ENCODE data around the gene DLK2.
"Not testable (repeated sequence)": the region's sequence is repeated elsewhere in the genome, so short reads cannot be mapped to it uniquely, and the experiment has no call there.

Gene DLK2

DNA sequence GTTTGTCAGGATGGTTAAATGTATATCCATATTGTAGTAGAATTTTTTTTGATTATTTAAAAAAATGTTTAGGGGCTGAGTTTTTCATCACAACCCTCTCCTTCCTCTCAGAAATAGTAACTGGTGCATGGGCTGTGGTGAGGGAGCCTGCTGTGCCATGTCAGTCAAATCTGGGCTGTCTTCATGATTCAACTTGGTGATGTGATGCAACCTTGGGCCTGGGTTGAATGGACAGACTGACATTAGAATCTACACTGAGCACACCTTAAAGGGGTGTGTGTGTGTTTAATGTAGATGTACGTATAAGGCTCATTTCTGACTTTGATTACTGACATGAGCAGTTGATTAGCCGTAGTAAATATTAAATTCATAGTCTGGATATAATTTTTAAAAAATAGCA is 25.7 kb upstream of the DLK2 start:
- DNase-seq: no peak

DNA sequence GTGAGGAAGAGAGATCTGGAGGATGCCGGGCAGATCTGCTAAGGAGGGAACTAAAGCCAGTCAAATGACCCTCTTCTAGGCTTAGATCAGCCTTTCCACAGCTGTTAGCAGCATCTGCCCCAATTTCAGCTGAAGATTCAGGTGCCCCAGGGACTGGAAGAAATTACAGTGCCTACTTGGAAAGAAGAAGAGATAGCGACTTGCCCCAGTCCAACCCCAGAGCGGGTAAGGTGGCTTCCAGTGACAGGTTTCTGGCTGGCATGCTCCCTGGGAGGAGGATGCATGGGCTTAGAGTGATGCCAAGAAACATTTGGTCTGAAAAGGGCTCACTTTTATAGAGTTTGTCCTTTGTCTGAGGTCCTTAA is 22.6 kb upstream of the DLK2 start:
- no peak for DNase-seq

DNA sequence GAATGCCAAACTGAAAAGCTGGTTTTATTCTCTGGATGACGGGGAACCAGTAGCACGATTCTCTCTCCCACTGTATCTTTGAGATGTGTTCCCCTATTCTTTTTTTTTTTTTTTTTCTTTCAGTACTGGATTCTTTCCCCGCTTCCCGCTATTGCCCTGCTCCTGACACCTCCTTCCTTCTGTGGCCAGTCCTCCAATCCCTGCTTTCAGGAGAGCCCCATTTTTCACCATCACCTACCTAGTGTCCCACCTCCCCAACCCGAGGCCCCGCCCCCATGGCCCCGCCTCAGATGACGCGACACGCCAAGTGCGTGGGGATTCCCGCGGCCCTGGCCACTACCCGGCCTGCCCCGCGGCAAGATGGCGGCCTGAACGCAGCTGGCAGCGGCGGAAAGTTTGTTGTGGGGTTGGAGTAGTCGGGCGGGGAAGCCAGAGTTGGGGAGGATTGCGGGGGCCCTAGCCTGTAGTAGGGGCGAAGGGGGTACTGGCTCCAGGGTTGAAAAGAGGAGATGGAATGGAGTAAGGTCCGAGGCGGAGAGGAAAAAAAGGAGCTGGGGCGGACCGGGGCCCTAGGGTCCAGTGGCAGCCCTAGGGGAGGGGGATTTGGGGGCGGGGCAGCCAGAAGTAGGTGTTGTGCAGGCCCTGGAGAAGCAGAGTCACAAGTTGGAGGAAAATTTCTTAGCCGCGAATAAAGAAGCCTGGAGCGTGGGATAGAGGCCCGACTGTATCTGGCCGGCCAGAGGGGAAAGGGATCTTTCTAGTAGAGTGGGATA is 22.1 kb upstream of the DLK2 start, which contains the start of gene TJAP1:
TSS of gene TJAP1 (plus strand) at position 336 of the 773 bp plus-strand sequence. CDS start 21,432 bp downstream, outside the sequence.
- DNase-seq: peak; percentile 92

DNA sequence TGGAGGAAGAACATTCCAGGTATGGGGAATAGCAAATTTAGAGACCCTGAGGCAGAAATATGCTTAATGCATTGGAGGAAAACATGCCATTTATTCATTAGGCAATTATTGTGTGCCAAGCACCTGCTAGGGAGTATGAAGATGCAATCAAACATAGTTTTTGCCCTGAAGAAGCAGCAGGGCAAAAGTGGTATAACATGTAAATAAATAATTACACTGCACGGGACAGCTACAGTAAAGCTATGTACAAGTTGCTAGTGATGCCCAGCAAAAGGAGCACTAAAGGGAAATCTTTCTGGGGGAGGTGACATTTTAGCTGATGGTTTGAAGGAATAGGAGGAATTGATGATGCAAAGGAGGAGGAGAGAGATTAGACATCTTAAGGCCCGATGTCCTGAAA is 21.4 kb upstream of the DLK2 start:
- DNase-seq: no peak

DNA sequence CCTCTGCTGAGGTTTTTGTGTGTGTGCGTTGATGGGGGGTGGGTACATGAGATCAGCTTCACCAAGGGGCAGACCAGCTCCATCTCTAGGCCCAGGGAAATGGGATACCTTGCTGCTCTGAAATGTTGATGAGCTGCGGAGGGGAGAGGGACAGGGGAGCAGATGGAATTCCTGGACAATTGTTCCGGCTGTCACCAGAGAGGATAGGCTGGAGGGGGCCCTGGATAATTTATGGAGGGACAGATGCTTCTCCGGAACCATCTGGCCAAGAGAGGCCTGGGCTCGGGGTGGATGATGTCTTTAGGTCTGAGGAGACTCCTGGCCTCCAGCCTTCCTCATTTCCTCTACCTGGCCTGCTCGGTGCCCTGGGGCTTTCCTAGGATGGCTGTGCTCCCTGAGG is 20.2 kb upstream of the DLK2 start:
- DNase-seq: no peak

DNA sequence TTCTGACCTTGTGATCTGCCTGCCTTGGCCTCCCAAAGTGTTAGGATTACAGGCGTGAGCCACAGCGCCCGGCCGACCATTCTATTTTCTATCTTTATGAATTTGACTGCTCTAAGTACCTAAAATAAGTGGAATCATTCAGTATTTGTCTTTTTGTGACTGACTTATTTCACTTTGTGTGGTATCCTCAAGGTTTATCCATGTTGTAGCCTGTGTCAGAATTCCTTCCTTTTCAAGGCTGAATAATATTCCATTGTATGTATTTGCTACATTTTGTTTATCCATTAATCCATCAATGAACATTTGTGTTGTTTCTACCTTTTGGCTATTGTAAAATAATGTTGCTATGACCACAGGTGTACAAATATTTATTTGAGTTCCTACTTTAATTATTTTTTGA is 17.2 kb upstream of the DLK2 start:
- DNase-seq: no peak

DNA sequence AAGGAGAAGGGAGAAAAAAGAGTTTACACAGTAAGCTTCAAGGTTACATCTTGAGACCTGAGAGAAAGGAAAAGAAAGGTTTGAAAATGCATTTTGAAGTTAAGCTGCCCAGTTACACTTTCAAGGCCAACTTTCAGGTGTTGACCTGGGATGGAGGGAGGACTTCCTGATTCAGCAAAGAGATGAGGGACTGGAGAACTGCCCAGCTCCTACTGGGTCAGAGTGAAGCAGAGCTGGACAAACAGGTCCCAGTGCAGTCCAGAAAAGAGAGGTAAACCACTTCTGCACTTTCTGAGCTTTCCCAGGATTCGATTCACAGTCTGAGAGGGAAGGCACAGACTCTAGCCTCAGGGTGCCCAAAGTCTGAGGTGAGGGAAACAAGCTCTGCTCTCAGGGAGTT is 16.1 kb upstream of the DLK2 start:
- DNase-seq: no peak

DNA sequence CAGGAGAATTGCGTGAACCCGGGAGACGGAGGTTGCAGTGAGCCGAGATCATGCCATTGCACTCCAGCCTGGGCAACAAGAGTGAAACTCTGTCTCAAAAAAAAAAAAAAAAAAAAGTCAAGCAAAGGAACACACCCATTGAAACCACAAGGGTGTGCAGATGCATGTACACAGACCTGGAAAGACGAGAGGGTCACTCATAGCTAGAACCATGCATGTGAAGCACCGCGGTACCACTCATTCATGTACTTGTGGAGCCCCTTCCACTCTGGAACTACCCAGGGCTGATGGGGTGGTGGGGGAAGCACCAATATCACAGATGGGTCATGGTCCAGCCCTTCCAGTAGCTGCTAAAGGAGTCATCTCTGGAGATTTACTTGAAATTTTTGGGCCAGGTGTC is 14.6 kb upstream of the DLK2 start:
- no peak for DNase-seq

DNA sequence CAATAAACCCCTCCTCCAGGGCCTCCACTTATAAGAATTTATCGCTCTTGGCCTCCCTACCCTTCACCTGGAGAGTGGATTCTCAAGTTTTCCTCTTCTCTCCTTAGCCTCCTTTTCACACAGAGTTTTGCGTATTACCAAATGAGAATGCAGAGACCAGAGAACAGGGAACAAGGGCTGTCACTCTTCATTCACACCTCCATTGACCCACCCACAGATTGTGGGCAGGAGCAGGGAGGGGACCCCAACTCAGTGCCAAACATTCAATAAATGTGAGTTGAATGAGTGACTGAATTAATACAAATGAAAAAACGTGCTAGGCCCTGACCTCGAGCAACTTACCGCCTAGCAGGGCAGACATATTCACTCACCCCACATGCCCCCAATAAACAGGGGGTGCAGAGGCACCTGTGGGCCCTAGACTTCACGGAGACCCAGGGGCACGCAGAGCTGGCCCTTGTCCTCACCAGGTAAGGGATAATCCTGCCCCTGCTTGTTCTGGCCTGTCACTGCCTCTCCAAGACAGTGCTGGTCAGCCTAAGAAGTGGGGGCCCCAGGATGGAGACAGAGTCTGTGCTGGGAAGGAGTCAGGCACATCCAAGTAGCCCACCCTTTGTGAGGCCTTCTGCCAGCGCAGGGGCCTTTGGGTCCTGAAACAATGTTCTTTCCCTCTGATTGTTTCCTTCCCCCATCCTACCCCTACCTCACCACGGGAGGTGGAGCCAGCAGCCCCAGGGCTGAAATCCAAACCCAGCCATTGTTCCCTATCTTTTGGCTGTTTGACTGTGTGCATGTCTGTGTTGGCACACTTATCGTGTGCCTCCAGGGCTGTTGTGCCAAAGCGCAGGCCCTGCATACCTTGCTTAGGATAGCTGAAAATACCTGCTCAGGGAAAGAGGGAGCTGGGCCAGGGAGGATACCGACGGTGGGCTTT is 13.7 kb upstream of the DLK2 start:
- no peak for DNase-seq

DNA sequence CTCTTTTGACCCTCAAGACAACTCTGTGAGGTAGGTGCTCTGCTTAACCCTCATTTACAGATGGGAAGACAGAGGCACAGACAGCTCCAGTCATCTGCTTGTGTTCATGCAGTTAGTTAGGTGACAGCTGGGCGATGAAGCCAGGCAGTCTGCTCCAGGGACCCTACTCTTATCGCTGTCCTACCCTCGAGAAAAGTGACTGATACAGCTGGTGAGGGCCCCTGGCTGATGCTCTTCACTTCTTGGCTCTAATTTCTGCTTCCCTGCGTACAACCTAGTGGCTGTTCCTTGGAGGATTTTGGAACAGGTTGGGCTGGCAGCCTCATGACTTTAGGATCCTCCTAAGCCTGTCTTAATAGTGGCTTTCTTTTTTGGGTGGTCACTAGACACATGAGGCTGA is 12.9 kb upstream of the DLK2 start:
- no peak for DNase-seq

DNA sequence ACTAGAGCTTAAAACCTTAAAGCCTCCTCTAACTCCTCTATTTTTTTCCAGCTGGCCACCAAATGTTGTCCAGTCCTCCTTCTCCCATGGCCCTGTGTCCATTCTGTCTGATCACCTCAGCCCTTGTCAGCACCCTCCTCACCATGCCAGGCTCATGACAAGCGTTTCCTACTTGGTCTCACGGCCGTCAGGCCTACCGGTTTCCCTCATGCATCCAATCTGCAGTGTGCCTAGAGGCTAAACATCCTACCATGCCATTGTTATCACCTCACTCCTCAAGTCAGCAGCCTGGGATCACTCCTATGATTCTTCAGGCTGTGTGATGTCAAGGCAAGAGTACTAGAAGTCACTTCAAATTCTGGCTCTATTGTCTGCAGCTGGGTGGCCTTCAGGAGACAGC is 12.4 kb upstream of the DLK2 start:
- DNase-seq: no peak

DNA sequence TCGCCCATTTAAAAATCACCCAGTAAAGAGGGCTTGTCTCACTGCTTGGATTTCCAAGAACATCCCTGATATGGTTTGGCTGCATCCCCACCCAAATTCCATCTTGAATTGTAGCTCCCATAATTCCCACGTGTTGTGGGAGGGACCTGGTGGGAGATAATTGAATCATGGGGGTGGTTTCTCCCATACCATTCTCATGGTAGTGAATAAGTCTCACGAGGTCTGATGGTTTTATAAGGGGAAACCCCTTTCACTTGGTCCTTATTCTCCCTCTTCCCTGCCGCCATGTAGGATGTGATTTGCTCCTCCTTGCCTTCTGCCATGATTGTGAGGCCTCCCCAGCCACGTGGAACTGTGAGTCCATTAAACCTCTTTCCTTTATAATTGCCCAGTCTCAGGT is 11.9 kb upstream of the DLK2 start:
- not testable (repeated sequence) for DNase-seq

DNA sequence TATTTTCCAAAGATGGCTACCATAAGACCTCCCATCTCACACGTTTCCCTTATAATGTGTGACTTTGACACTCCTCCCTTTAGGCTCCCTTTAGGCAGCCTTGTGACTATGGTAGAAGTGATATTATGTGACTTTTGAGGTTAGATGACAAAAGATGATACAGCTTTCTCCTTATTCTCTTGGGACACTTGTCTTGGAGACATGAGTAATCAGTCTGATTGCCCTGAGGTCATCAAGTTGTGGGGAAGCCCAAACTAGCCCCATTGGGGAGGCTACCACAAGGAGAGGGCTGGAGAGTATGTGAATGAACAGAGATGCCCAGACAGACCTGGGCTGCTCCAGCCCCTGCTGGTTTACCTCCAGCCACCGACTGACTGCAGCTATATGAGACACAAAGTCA is 10.6 kb upstream of the DLK2 start:
- no peak for DNase-seq

DNA sequence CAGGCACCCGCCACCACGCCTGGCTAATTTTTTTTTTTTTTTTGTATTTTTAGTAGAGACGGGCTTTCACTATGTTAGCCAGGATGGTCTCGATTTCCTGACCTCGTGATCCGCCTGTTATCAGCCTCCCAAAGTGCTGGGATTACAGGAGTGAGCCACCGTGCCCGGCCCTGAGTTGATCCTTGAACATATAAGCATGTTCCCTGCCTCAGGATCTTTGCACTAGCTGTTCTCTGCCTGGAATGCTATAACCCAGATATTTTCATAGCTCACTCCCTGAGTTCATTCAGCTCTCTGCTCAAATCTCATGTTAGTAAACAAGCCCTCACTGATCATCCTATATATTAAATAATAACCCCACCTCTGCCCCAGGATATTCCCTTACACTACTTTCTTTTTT is 9.0 kb upstream of the DLK2 start:
- DNase-seq: no peak

DNA sequence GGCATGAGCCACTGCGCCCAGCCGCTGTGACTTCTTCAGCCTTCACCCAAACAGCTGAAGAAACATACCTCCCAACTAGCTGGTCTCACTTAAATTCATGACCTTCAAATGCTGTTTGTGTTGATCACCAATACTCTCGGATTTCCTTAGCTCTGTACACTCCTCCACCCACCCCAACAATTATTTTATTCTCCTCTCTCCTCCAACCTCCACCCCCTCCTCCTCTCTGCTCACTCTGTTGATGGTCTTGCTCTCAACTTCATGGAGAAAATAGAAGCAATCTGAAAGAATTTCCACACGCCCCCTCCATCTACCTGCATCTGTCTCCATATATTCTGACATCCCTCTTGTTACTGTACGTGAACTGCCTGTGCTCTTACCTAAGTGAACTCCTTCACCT is 6.6 kb upstream of the DLK2 start:
- no peak for DNase-seq

DNA sequence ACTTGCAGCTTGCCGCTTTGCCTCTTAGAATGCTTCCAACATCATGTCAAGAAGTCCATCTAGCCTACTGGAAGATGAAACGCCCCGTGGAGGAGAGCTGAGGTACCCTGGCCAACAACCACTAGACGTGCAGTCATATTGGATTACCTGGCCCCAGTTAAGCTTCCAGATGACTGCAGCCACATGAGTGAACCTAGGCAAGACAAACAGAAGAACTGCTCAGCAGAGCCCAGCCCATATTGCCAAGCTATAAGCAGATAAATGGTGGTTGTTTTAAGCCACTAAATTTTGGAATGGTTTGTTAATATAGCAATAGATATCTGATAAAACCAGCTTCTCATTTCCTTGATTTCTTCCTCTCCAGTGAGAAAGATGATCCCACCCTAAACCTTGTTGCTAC is 4.7 kb upstream of the DLK2 start:
- DNase-seq: no peak

DNA sequence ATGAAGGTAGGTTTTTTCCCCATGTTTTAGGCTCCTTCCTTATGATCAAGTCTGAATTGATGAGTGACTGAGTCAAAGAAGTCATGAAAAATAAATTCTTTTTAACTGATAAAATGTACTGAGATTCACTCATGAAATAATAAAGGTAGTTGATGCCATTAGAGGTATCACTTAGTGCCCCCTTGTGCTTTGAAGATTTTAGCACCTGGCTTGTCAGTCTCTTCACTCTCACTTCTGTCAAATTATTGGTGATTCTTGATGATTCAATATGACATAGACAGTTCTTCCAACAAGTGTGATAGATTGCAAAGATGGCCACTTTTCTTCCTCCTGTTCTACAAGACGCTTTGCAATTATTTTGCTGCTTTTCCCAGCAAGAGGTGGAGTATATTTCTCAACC is 4.2 kb upstream of the DLK2 start:
- DNase-seq: no peak

DNA sequence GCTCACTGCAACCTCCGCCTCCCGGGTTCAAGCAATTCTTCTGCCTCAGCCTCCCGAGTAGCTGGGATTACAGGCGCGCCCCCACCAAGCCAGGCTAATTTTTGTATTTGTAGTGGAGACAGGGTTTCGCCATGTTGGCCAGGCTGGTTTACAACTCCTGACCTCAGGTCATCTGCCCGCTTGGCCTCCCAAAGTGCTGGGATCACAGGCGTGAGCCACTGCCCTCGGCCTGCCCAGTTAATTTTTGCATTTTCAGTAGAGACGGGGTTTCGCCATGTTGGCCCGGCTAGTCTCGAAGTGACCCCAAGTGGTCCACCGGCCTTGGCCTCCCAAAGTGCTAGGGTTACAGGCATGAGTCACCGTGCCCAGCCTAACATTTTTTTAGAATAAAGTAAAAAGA is 2.8 kb upstream of the DLK2 start:
- not testable (repeated sequence) for DNase-seq

DNA sequence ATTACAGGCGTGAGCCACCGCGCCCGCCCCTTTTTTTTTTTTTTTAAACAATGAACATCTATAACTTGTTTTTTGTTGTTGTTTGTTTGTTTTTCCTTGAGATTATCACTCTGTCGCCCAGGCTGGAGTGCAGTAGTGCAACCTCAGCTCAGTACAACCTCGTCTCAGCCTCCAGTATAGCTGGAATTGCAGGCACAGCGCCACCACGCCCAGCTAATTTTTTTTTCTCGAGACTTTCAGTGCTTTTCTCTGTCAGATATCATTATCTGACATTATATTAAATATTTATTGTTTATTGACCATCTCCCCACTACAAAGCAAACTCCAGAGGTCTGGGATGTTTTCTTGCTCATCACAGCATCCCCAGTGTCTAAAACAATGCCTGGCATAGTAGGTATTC is 2.3 kb upstream of the DLK2 start:
- DNase-seq: no peak

DNA sequence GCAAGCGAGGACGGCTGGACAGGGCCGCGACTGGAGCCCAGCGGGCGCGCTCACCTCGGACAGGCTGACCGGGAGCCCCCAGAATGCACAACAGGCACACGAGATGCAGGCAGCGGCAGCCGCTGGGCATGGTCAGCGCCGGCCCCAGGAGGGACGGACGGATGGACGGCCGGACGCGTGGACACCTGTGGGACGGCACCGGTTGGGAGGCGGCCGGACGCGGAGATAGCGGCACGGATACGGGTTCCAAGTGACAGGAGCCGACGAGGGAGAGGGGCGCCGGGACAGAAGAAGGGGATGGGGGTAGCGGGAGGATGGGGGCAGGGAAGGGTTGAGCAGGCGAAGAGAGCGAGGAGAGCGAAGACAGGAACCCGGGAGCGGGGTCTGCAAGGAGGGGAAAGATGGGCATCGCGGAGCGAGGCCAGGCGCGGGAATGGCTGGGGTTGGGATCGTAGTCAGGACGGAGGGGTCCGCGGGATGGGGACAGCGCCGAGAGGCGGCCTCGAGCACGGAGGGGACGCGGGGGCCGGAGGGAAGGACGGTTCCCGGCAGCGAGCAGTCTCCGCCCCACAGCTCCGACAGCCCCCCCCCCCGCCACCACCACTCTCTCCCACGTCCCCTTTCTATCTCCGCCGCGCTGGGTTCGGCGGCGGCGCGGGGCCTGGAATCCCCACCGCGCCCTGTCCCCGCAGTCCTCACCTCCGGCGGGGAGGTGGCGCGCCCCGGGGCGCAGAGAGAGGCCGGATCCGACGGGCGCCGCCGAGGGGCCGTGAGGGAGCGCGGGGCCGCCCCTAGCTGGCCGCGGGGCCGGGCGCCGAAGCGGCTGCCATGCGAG is 435 bp downstream of the DLK2 start:
- DNase-seq: peak; percentile 27

DNA sequence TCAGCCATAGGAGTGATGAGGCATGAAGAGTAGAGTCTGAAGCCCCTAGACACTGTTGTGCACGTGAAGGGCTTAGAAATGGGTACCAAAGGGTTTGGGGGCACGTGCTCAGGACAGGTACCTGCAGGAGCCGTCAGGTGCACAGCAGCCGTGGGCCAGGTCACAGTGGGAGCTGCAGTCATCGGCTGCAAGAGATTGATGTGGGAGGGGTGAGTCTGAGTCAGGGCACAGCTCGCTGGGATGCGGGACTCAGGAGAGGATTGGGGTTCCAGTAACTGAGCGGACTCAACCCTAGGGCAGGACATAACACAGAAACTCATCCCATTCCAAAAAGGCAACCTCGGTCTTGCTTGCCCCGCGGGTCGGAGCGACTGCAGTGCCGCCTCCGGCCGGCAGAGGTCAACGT is 1.1 kb downstream of the DLK2 start:
- no peak for DNase-seq

DNA sequence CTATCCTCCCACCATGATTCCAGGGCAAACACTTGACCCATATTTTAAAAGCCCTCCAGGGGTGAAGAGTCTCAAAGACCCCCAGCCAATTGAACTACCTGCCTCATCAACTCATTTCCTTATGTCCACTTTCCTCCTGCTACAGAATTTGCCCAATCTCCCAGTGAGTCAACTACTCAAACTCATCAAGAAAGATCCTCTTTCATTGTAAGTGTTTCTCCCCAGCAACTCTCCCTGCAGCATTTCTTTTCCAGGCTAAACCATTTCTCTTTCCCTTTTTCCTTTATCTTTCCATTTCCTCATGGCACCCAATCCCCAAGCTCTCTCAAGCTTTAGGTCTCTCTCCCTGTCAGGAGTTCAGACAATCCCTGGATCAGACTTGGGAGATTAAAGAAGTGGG is 1.5 kb downstream of the DLK2 start:
- DNase-seq: no peak

DNA sequence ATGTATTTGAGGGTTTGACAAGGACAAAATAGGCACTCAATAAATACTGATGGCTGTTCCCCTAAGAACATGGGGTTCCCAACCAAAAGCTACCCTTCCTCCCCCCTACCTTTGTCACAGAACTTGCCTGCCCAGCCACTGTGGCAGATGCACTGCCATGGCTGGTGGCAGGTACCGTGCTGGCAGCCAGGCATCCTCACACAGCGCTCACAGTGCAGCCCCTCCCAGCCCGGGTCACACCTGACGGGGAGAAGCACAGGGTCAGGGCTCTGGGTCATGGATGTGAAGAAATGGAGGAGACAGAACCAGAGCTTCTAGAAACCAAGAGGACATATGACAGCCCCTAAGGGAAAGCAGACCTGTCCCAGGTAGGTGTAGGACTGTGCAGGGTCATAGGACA is 2.5 kb downstream of the DLK2 start:
- no peak for DNase-seq

Data from DMS79 (cell line).